Left lung (tissue), 10 donors: ENCODE data around the gene ESRRG. TPM values are rescaled to one million over a fixed set of nuclear protein-coding genes. Genes with fewer than 3 reads are reported as not detected.

ENCODE experiments used
- ATAC-seq: fragments of 200-7000 bp; cut with Tn5 transposase; one replicate; pipeline ENCODE4 v1.9.1; 2020; ENCODE audit warnings: moderate library complexity
- DNase-seq, 4 donors: peaks; one replicate each; pipeline ENCODE4 v3.0.0-alpha.2; 2013 to 2020
- H3K27ac ChIP-seq, 2 donors: fragments of 200-600 bp; sonication (generic) in 1 of 2; one replicate each; pipeline versions ENCODE4 v1.5.0 to v1.8.0; 2020 to 2021
- H3K27me3 ChIP-seq, 2 donors: fragments of 200-600 bp; sonication (generic) in 1 of 2; one replicate each; pipeline versions ENCODE4 v1.5.0 to v1.8.0; 2020 to 2021
- H3K36me3 ChIP-seq, 2 donors: fragments of 200-600 bp; sonication (generic) in 1 of 2; one replicate each; pipeline versions ENCODE4 v1.5.0 to v1.8.0; 2020 to 2021
- H3K4me1 ChIP-seq, 2 donors: fragments of 200-600 bp; one replicate each; pipeline ENCODE4 v1.8.0; 2021
- H3K4me3 ChIP-seq, 2 donors: fragments of 200-600 bp; sonication (generic) in 1 of 2; one replicate each; pipeline versions ENCODE4 v1.5.0 to v1.8.0; 2020 to 2021; ENCODE audit warnings: mild to moderate bottlenecking in 1 of 2
- H3K9me3 ChIP-seq, 2 donors: fragments of 200-600 bp; sonication (generic) in 1 of 2; one replicate each; pipeline versions ENCODE4 v1.5.0 to v1.8.0; 2020 to 2021
- CTCF ChIP-seq, 2 donors: fragments of 200-600 bp; sonication (generic) in 1 of 2; IDR thresholded peaks; one replicate each; pipeline versions ENCODE4 v1.5.0 to v1.8.0; 2021; ENCODE audit warnings: antibody characterized with exemption in 2 of 2
- intact Hi-C, 2 donors: fragments of 100-400 bp; cut with DNase I; formaldehyde crosslinking; loops; one replicate each; pipeline versions ENCODE4 v1.11.2 to v1.14.2; 2022
- polyA plus RNA-seq, 6 donors: library from polyadenylated mRNA; unstranded; fragments of 120-200 nt; gene quantifications; one replicate each; pipeline ENCODE4 v1.2.1, GENCODE V29; 2013; ENCODE audit not compliant: insufficient read length in 6 of 6
- total RNA-seq, 2 donors: library from RNA; stranded (reverse); fragmentation: NEBNext Ultra II Directional; extraction: Animal tissue kit (Norgen Biotek cat#: 25700); gene quantifications; one replicate each; pipeline ENCODE4 v1.2.1, GENCODE V29; 2021
- donor health status: DM: no; HTN: yes; CAD: no.
- donor health status: DM: no; HTN: no; CAD: no.

The ESRRG gene
- total and polyA plus RNA-seq, 8 donors: 0.29 to 2.3 (median 1.5) TPM

DNA sequence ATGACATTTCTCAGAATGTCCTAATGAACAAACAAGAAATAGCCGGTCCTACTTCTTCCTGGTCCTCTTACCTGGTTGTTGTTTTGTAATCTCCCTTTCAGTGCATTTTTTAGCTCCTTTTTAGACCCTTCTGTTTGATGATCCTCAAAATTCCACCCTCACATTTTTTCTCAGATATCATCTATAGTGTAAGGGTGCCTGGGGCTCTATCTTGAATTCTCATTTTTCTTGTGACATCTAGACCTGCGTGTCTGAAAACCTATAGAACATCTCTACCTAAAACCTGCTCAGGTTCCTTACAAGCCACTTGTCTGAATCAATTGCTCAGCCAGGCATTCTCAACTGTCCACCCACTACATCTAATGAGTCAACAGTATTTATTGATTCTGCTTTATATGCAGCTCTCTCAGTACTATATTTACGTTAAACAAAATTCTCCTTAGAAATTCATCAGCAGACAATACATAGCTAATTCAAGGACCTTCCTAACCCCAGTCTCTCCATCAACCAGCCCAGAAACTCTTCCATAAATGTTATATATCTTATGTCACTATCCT is 263.5 kb downstream of the ESRRG start:
- Histone ChIP-seq H3K9me3 (peaks cover 0 to 2% of the 10 kb centered on the region in 2 donors), H3K27ac (no peak overlapping the region), H3K4me3 (no peak overlapping the region), H3K27me3 (no peaks in the 10 kb centered on the region), H3K36me3 (no peaks in the 10 kb centered on the region), H3K4me1 (no peaks in the 10 kb centered on the region)
- no peak for TF ChIP-seq CTCF (IDR thresholded peaks at IDR 0.05)
- no peak for ATAC-seq
- DNase-seq: no peak
- intact Hi-C loops: no loop called here

DNA sequence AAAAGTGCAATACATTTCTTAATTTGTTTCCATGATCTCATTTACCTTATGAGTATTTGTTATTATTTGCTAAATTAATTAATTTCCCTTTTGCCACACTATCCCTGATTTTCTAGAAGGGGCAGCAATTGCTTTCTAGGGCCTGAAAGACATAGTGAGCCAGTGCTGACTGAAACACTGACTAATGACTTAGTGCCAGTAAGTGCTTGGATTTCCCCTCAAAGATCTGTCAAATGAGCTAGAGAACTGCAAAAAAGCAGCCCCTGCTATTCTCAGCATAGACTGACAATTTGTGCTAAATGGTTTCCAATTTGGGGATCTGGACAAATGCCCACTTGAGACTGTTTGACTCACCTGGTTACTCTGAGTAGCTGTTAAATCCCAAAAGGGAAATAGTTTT is 264.4 kb downstream of the ESRRG start:
- H3K27ac ChIP-seq: no peak overlapping the region
- peaks cover 0 to 2% of the 10 kb centered on the region in 2 donors for H3K9me3 ChIP-seq
- TF ChIP-seq CTCF (IDR thresholded peaks at IDR 0.05): no peak
- intact Hi-C loops: no loop called here
- no peak for DNase-seq
- H3K4me1 ChIP-seq: no peaks in the 10 kb centered on the region
- ATAC-seq: no peak
- no peaks in the 10 kb centered on the region for H3K36me3 ChIP-seq
- no peak overlapping the region for H3K4me3 ChIP-seq
- H3K27me3 ChIP-seq: no peaks in the 10 kb centered on the region

DNA sequence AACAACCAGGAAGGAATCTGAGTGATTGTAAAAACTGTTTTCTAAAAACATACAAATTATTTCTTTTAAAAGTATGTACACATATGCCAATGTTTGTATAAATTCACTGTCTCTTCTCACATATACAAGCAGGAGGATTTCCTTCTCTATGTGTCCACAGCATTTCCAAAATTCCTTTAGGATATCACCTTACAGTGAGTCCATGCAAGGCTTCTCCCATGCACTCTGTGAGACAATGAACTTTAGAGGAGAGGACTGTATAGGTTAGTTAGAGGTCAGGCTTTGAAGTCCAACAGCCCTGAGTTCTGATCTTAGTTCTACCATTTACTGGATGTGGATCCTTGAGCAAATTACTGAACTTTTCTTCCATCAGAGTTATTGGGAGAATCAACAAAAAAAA is 265.9 kb downstream of the ESRRG start:
- H3K27me3 ChIP-seq: no peaks in the 10 kb centered on the region
- no peak for TF ChIP-seq CTCF (IDR thresholded peaks at IDR 0.05)
- DNase-seq: no peak
- no peaks in the 10 kb centered on the region for H3K4me1 ChIP-seq
- no peak overlapping the region for H3K27ac ChIP-seq
- intact Hi-C loops: no loop called here
- no peaks in the 10 kb centered on the region for H3K36me3 ChIP-seq
- H3K4me3 ChIP-seq: no peak overlapping the region
- no peak for ATAC-seq
- H3K9me3 ChIP-seq: peaks cover 0 to 2% of the 10 kb centered on the region in 2 donors

GRCh38 chr1:216456682-216457081 is 266.5 kb downstream of the ESRRG start:
- H3K4me1 ChIP-seq: no peaks in the 10 kb centered on the region
- H3K27ac ChIP-seq: no peak overlapping the region
- H3K9me3 ChIP-seq: peaks cover 0 to 2% of the 10 kb centered on the region in 2 donors
- H3K36me3 ChIP-seq: no peaks in the 10 kb centered on the region
- DNase-seq (no peak), ATAC-seq (no peak)
- intact Hi-C loops: no loop called here
- TF ChIP-seq CTCF (IDR thresholded peaks at IDR 0.05): no peak
- H3K4me3 ChIP-seq: no peak overlapping the region
- H3K27me3 ChIP-seq: no peaks in the 10 kb centered on the region

GRCh38 chr1:216453777-216454176 is 269.5 kb downstream of the ESRRG start:
- H3K4me1 ChIP-seq: no peaks in the 10 kb centered on the region
- ATAC-seq (no peak), DNase-seq (no peak)
- H3K36me3 ChIP-seq: no peaks in the 10 kb centered on the region
- no peaks in the 10 kb centered on the region for H3K27me3 ChIP-seq
- H3K27ac ChIP-seq: no peak overlapping the region
- peaks cover 0 to 2% of the 10 kb centered on the region in 2 donors for H3K9me3 ChIP-seq
- TF ChIP-seq CTCF (IDR thresholded peaks at IDR 0.05): no peak
- intact Hi-C loops: no loop called here
- no peak overlapping the region for H3K4me3 ChIP-seq
